GM18526 (cell line): ENCODE measurements around the gene CPZ.

ENCODE experiments used
- POLR2A ChIP-seq: IDR thresholded peaks from 3 replicates; pipeline ENCODE4 v1.6.1; 2011; ENCODE audit not compliant: insufficient read length; ENCODE audit errors: extremely low read depth

The CPZ gene

DNA sequence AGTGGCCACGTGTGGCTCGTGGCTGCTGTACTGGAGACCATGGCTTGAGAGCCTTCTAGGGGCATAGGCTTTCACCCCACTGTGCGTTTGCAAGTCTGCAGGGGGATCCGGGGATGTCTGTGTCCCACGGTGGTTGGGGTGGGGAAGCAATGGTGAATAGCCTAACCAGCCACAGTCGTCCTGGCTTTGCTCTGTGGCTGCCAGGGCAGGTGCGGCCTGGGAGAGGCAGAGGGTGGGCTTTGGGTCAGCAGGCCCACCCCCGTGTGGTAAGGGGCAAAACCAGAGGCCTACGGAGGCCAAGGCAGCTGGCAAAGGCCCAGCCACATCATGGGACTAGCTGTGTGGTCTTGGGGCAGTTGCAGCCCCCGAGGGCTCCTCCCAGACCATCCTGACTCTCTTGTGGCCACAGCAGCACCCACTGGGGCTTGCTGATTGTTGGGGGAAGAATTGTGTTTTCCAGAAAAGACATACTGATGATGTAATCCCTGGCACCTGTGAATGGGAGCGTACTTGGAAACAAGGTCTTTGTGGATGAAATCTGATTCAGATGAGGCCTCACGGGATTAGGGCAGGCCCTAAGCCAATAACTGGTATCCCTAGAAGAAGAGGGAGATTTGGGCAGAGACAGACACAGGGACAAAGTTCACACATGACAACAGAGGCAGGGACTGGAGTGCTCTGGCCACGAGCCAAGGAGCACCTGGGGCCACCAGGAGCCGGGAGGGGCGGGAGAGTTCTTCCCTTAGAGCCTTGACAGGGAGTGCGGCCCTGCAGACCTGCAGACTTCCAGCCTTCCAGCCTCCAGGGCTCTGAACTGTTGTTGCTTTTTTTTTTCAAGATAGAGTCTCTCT, 2.9 kb downstream of the CPZ start:
- no peak for TF ChIP-seq POLR2A

DNA sequence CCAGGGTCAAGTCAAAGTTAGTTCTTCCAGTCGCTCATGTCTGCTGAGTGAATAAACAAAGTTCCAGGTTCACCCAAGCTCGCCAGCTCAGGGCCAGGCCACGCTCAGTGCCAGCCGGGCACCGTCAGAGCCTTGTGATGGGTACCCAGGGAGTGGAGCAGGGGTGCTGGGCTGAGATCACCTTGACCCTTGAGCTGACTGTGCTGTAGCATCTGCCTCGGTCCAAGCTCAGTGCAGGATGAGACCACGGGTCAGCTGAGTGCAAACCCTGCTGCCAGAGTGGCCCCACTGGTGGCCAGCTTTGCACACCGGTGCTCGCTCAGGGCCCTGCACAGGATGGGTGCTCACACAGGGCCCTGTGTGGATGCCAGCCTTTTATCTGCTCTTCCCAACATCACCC, 4.3 kb downstream of the CPZ start:
- TF ChIP-seq POLR2A, result no peak

DNA sequence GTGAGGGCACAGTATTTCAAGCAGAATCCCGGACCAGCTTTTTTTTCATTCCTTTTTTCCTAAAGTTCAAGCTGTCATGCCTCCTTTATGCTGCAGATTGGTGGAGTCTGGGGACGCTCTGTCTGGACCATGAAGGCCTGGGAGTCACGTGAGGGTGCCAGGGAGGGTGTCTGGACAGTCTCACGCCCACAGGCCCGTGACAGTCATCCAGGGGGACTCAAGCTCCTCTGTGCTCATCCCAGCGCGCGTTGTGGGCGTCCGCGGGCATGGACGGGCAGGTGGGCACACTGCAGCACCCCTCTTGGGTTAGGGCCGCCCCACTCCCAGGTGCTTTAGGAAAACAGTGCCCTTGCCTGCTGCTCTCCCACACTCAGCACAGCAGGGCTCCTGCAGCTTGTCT, 4.8 kb downstream of the CPZ start:
- no peak for TF ChIP-seq POLR2A

DNA sequence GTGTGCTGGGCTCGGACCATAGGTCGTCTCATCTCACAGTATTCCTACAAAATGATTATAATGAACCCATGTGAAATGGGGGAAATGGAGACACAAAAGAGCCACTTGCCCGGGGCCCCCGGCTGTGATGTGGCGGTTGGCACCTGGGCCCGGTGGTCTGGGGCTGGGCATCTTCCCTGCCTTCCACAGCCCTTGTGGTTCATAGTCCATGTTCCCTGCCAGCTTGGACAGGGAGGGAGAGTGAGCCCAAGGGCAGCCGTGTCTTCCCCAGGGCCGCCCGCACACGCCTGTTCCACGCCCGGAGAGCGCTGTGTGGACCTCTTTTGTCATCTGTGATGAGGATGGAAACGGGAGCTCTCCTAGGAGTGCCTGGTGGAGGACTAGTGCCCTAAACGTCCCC, 5.2 kb downstream of the CPZ start:
- no peak for TF ChIP-seq POLR2A

DNA sequence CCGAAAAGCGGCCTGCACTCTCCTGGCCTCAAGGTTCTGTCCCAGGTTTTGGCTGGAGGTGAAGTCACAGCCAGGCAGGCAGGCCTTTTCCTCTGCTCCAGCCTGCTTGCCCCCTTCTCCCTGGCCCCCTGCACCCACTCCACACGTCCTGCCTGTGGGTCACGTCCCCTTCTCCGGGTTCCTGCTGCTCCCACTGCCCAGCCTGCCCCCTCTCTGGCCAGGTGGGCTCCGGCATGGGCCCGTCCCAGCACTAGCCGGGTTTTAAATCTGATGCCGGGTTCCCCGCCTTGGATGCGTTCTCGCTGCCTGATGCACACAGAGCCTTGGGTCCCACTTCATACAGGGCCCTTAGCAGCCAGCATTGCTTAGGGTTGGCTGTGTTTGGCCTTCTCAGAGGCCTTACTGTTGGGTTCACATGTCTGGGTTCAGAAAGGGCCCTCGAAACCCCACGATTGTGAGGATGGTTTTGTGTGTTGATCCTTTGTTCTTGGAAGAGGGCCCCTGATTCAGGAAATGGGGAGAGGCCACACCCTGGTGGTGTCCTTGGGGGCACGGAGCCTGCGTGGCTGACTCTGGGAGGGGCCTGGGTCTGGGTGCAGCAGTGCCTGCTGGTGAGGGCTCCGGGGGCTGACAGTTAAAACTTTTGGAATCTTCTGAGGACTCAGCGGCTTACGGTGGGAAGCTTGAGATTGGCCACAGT, 6.0 kb downstream of the CPZ start:
- no peak for TF ChIP-seq POLR2A

DNA sequence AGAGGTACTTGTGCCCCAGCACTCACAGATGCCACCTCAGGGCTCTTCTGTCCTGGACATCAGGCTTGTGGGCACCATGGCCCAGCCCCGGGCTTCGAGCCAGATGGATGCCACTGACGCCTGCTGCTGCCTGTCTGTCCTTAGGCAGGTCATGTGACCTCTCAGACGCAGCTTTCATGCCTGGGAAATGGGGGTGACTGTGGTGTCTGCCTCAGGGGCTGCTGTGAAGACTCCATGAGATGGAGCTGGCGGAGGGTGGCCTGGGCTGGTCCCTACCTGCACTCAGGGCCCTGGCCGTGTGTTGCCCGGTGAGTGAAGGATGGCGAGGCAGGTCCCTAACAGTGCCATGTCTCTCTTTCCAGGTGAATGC, 6.5 kb downstream of the CPZ start:
- TF ChIP-seq POLR2A, result no peak

DNA sequence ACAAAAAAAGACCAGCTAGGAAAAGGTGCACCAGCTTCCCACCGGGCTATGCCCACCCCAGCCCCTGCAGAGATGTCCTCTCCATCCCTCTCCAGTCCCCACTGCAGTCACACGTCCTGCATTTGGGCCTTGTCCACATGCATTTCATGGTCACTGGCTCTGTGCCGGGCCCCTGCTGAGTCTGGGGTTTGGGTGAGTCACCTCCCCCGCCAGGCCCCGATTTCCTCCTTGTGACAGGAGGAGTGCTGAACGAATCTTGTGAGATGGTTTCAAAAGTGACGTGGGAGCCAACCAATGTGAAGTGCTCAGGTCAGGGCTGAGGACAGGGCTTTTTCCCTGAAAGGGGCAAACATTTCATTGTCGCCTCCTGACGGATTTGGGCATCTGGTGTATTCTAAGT, 7.1 kb downstream of the CPZ start:
- no peak for TF ChIP-seq POLR2A

DNA sequence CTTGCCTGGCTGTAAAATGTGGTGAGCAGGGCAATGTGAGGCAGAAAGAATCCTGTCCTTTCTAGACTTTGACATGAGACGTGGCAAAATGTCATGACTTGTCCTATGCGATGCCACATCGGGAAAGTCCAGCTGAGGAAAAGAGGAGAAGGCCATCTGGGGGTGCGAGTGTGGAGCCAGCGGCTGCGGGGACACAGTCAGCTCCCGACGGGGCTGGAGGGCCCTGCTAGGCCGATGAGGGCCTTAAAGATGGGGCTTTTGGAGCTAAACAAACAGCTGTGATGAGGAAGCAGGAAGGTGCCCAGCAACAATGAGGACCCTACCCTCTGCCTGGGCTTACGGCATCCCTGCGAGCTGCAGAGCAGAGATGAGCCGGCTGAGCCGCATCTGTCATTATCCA, 7.7 kb downstream of the CPZ start:
- TF ChIP-seq POLR2A, result no peak

DNA sequence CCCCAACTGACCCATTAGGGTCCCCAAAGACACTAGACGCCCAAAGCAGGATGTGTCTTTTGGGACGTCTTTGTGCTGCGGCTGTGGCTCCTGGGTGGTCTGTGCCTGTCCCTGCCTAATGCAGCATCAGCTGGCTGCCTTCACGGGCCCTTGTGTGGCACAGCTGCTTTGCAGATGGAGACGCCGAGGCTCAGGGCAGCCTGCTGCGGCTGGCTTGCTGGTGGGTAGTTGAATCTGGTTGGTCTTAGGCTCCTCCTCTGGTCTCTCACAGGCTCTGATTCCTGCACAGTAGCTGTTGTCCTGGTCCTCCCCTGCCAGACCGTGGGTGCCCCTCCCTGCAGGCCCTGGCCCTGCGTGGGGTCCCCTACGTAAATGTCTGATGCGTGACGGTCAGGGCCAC, 8.1 kb downstream of the CPZ start:
- TF ChIP-seq POLR2A, result no peak

DNA sequence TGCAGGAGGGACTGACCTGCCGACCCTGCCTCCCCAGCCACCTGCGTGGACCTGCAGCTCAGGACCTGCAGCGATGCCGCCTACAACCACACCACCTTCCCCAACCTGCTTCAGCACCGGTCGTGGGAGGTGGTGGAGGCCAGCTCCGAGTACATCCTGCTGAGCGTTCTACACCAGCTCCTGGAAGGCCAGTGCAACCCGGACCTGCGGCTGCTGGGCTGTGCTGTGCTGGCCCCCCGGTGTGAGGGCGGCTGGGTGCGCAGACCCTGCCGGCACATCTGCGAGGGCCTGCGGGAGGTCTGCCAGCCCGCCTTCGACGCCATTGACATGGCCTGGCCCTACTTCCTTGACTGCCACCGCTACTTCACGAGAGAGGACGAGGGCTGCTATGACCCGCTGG, 8.5 kb downstream of the CPZ start:
- no peak for TF ChIP-seq POLR2A

DNA sequence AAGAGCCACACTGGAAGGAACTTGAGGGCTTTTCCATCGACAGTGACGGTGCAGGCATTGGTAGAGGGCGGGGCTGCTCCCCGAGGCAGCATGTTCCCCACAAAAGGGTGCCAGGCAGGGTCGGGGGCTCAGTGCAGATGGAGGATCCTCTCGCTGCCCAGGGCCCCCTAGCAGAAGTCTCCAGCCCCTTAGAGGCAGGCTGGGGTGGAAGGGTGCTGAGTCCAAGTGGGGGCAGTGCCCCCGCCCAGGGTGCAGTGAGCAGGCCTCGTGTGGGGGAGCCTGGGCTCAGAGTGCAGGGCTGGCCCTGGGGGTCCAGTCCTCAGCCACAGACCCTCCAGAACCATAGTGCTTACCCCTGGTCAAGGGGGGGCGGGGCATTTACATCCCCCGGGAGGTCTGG, 9.0 kb downstream of the CPZ start:
- no peak for TF ChIP-seq POLR2A

DNA sequence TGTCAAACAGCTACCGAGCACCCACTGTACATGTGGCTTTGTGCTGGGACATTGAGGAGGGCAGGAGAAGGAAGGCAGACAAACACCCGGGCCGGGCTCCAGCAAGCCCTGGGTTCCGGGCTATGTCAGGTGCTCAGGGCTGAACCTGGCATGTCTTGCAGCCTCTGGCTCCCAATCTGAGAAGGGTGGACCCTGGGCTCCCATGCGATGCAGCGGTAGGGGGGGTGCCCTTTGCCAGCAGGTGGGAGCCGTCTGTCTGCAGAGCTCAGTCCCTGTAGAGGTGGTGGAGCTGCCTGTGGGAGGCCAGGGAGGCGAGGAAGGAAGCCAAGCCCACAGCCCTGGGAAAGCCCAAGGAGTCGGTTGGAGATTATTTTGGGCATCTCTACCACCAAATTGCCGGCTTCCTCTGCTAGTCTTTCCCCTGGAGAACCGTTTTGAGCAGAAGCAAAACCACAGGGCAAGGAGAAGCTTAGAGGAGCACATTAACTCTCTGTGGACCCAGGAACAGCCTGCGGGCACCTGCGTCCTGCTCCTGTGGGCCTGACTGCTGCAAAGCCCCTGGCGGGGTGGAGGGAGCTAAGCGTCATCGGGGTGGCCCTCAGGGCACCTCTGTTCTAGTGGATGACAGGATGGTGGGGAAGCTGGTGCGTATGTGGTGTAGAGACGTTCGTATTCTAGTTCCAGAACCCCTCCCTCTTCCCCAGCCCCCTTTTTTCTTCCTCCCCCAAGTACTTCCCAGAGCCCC, 10.3 kb downstream of the CPZ start:
- TF ChIP-seq POLR2A, result no peak

DNA sequence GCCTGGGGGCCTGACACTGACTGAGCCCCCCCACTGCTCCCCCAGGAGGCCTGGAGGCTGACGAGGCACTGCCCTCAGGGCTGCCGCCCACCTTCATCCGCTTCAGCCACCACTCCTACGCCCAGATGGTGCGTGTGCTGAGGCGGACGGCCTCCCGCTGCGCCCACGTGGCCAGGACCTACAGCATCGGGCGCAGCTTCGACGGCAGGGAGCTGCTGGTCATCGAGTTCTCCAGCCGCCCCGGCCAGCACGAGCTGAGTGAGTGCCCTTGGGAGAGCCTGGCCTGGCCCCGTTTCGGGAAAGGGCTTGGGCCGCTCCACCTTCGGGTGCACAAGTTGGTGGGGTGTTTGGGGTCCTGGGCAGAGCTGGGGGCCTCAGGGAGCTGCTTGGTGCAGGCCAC, 11.4 kb downstream of the CPZ start:
- no peak for TF ChIP-seq POLR2A

DNA sequence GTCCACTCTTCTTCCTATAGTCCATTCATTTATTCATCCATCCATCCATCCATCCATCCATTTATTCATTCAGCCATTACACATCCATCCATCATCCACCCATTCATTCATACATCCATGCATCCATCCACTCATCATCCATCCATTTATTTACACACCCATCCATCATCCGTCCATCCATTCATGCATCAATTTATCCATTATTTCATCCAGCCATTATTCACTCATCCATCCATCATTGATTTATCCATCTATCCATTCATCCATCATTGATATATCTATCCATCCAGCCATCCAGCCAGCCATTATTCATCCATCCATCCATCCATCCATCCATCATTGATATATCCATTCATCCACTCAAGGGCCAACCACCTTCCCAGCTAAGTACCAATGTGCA, 12.7 kb downstream of the CPZ start:
- no peak for TF ChIP-seq POLR2A

DNA sequence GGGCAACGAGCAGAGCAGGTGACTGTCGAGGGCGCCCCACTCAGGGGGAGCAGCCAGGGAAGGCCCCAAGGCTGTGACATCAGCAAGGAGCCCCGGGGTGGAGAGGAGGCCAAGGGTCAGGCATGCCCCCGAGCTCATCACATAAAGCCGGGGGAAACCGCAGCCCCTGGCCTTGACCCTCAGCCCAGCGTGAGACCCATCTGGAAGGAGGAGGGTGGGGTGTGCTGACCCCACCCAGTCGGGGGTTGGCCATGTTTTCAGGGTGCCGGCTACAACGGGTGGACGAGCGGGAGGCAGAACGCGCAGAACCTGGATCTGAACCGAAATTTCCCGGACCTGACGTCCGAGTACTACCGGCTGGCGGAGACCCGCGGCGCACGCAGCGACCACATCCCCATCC, 13.9 kb downstream of the CPZ start:
- no peak for TF ChIP-seq POLR2A

DNA sequence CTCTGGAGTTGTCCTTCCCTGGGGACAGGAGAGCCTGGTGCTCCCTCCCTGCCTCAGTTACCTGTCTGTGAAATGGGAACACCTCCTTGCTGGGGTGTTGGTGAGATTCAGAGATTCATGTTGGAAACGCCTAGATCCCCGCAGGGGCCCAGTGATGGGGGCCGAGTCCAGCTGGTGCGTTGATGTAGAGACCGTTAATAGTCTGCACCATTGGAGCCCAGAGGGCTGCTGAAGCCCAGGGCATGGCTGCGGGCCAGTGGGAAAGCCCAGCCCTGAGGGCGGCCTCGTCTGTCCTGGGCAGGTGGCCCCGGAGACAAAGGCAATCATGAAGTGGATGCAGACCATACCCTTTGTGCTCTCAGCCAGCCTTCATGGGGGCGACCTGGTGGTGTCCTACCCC, 14.4 kb downstream of the CPZ start:
- TF ChIP-seq POLR2A, result no peak
